ENCODE measurements around the gene EIF2B5.
A peak's percentile ranks its signal among the peaks of the same experiment; 100 is the strongest.

Gene EIF2B5

DNA sequence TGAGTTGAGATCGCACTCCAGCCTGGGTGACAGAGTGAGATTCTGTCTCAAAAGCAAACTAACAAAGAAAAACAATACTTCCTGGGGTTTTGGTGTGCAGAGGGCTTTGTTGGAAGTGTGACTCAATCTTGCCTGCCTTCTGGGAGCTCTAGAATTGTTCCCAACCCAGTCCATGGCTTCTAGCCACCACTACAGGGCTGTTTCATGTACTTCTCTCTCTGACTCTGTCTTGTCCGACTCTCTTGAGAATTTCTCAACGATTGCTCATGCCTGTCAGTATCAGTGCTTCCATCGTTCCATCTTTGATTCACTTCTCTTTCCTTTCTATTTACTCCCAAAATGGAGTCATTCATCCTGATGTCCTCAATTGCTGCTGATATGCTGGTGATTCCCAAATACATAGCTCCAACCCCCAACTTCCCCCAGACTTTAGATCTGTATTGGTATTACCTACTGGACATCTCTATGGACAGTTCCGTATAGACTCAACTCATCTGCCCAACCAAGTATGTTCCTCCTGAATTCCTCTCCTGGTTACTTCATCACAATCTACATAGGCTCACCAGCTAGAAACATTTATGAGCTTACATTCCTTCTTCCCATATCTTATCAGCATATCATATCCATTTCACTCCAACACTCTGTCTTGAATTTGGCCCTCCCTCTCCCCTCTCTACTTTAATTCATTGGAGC lies 37.7 kb downstream of the EIF2B5 start:
- DNase-seq (ENCODE audit: low read depth) = peak; percentile 65

GRCh38 chr3:184173374-184173722 lies 38.2 kb downstream of the EIF2B5 start:
- no peak for DNase-seq (ENCODE audit: low read depth)
- TF ChIP-seq CTCF (IDR thresholded peaks at IDR 0.05; ENCODE audit: insufficient read depth, low read depth, low read length, missing control alignments) = no peak
- H3K4me3 ChIP-seq (ENCODE audit: low read length) = no peak overlapping the region

More for the DNA sequence above, 37.7 kb downstream of the EIF2B5 start:
- no peak overlapping the region for H3K4me3 ChIP-seq (ENCODE audit: low read length)
- no peak for TF ChIP-seq CTCF (IDR thresholded peaks at IDR 0.05; ENCODE audit: insufficient read depth, low read depth, low read length, missing control alignments)

GRCh38 chr3:184174284-184174645 lies 39.1 kb downstream of the EIF2B5 start:
- H3K4me3 ChIP-seq (ENCODE audit: low read length) = no peak overlapping the region
- no peak for DNase-seq (ENCODE audit: low read depth)
- TF ChIP-seq CTCF (IDR thresholded peaks at IDR 0.05; ENCODE audit: insufficient read depth, low read depth, low read length, missing control alignments) = no peak

DNA sequence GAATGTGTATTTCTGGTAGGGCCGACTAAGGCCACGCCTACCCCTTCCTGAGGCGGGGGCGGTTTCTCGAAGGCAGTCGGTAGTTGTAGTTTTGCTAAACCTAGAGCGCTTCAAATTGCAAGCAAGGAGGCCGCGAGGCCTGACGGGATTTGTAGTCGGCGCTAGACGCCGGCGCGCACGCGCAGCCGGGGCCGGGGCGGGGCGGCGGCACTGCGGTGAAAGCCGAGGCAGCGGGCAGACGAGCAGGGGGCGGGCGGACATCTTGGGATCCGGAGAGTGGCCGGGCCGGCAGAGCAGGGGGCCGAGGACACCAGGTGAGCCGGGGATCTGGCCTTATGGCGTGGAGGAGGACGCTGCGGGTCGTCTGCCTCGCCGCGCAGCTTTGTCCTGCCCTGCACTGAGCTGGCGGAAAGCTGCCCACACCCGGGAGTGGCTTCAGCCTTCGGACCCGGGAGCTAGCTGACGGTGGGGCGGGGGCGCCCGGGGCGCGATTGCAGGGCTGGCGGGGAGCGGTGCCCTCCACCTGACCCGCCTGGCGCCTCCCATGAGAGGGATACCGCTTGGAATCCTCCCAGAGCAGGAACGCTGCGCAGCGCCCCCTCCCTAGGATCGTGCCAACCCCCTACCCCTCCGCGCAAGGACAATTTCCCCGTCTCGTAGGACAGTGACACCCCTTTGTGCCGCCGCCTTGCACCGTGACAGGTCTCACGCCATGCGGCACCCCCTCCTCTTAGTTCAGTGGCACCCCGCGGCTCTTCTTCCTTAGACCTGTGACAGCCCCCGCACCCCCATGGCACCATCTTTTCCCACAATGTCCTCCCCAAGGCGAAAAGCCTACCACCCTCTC lies 39.7 kb downstream of the EIF2B5 start, which contains the start of gene AP2M1:
AP2M1 (plus strand) TSS at position 210 of the 847 bp plus-strand sequence. CDS start 2,139 bp downstream, outside the sequence.
- DNase-seq (ENCODE audit: low read depth) = peak; percentile 100
- no peak for TF ChIP-seq CTCF (IDR thresholded peaks at IDR 0.05; ENCODE audit: insufficient read depth, low read depth, low read length, missing control alignments)
- peak within 1 kb of the TSS; percentile 95 for H3K4me3 ChIP-seq (ENCODE audit: low read length)

DNA sequence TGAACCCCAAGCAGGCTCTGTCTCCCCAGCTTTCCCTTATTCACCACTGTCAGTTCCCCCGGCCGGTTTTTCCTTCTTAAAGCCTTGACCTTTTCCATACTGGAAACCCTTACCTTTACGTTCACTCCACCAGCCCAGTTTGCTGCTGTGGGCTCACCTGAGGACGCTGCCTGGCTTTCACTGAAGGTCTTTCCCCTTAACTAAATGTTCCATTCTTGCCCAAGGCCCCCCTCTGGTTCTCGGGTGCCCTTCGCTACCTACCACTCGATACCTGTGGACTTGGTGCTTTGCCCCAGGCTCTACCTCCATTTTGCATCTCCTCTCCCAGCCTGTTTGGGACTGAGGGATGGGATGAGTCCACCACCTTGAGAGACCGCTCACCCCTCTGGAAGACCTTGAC lies 40.3 kb downstream of the EIF2B5 start:
- no peak for DNase-seq (ENCODE audit: low read depth)
- TF ChIP-seq CTCF (IDR thresholded peaks at IDR 0.05; ENCODE audit: insufficient read depth, low read depth, low read length, missing control alignments) = no peak
- H3K4me3 ChIP-seq (ENCODE audit: low read length) = peak overlapping the region; percentile 95

DNA sequence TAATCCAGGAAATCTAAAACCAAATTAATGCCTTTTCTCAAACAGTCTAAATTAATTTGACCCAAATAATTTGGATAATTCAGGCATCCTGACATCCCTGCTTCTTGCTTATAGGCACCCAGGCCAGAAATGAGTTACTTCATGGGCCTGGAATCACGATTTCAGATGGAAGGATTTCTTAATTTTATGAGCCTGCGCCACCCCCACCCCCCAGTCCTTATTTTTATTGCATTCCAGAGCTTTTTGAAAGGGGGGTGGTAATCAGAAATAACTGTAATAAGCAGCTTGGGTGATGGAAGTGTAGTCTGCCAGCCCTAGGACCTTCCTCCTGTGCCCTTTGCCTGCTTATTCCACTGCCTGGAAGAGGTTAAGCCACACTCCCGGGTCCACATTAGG lies 40.8 kb downstream of the EIF2B5 start:
- DNase-seq (ENCODE audit: low read depth) = no peak
- no peak for TF ChIP-seq CTCF (IDR thresholded peaks at IDR 0.05; ENCODE audit: insufficient read depth, low read depth, low read length, missing control alignments)
- peak overlapping the region; percentile 95 for H3K4me3 ChIP-seq (ENCODE audit: low read length)

Data from epithelial cell of esophagus (primary cell).